ENCODE results near the gene SCGB3A1.

GRCh38 chr5:180583738-180584137 is 7.6 kb downstream of the SCGB3A1 start:
- TF ChIP-seq POLR2A (IDR thresholded peaks at IDR 0.05) (no peak), CTCF (IDR thresholded peaks at IDR 0.05 in 8 of 11, conservative IDR thresholded peaks at IDR 0.05 in 3 of 11) (no peak), POLR2AphosphoS5 (IDR thresholded peaks at IDR 0.05) (no peak)
